OCI-LY7 (cell line): ENCODE data around the gene PPAN. TPM values are rescaled to one million over a fixed set of nuclear protein-coding genes. Genes with fewer than 3 reads are reported as not detected.

ENCODE experiments used
- Bru-seq: library from RNA; stranded (reverse); fragments of 400-500 nt; gene quantifications from one replicate; lab custom pipeline; 2021; lab: Mats Ljungman, UMichigan
- BruChase-seq, 2 experiments: library from RNA; stranded (reverse); fragments of 400-500 nt; gene quantifications; one replicate each; lab custom pipeline; 2021; lab: Mats Ljungman, UMichigan
- BruUV-seq: library from RNA; stranded (reverse); fragments of 400-500 nt; replicated peaks from 2 replicates; lab custom pipeline; 2021; lab: Mats Ljungman, UMichigan
- CTCF ChIA-PET: fragments of 300-600 bp; sonication (Branson Sonifier 250); formaldehyde crosslinking; loops from one replicate; lab custom pipeline; 2022; ENCODE audit warnings: antibody characterized with exemption; ENCODE audit not compliant: unreplicated experiment; lab: Charles Lee
- POLR2A ChIA-PET: fragments of 300-600 bp; sonication (Branson Sonifier 250); formaldehyde crosslinking; loops from one replicate; lab custom pipeline; 2022; ENCODE audit warnings: antibody characterized with exemption; lab: Charles Lee
- DNase-seq: peaks from one replicate; pipeline ENCODE4 v3.0.0-alpha.2; 2015; ENCODE audit warnings: low spot score
- H2AFZ ChIP-seq: fragments of 200-600 bp; sonication (generic), shearing (Covaris generic); 2 replicates; pipeline ENCODE4 v1.6.1; 2014; ENCODE audit warnings: mild to moderate bottlenecking, antibody characterized with exemption, low read length, moderate library complexity
- H3K27ac ChIP-seq: fragments of 200-600 bp; sonication (generic); 2 replicates; pipeline ENCODE4 v1.5.1; 2014; ENCODE audit warnings: mixed run types, low read depth, mild to moderate bottlenecking, moderate library complexity, low read length, inconsistent platforms; ENCODE audit not compliant: poor library complexity, severe bottlenecking
- H3K36me3 ChIP-seq: fragments of 200-600 bp; sonication (generic); 2 replicates; pipeline ENCODE4 v1.6.1; 2014; ENCODE audit warnings: mild to moderate bottlenecking, antibody characterized with exemption, low read length, moderate library complexity, mixed read lengths; ENCODE audit not compliant: insufficient read depth
- H3K4me1 ChIP-seq: fragments of 200-600 bp; sonication (generic); 2 replicates; pipeline ENCODE4 v1.5.1; 2014; ENCODE audit warnings: mild to moderate bottlenecking, low read length; ENCODE audit not compliant: insufficient read depth, poor library complexity, severe bottlenecking
- H3K4me2 ChIP-seq: fragments of 200-600 bp; sonication (generic); 2 replicates; pipeline ENCODE4 v1.6.1; 2014; ENCODE audit warnings: mild to moderate bottlenecking, low read length
- H3K4me3 ChIP-seq: fragments of 200-600 bp; sonication (generic); 2 replicates; pipeline ENCODE4 v1.5.1; 2014; ENCODE audit warnings: mild to moderate bottlenecking, low read depth, low read length; ENCODE audit not compliant: poor library complexity, severe bottlenecking
- H3K79me2 ChIP-seq: fragments of 200-600 bp; sonication (generic); 2 replicates; pipeline ENCODE4 v1.6.1; 2016; ENCODE audit warnings: low read depth, mild to moderate bottlenecking, low read length, moderate library complexity, mixed read lengths; ENCODE audit not compliant: insufficient read depth
- H3K9me2 ChIP-seq: fragments of 200-600 bp; sonication (generic); 2 replicates; pipeline ENCODE4 v1.6.1; 2016; ENCODE audit warnings: mild to moderate bottlenecking, low read length, mixed read lengths; ENCODE audit not compliant: insufficient read depth
- H3K9me3 ChIP-seq: fragments of 200-600 bp; sonication (generic); 2 replicates; pipeline ENCODE4 v1.6.1; 2014; ENCODE audit warnings: mild to moderate bottlenecking, mixed run types, low read length, mixed read lengths
- H4K20me1 ChIP-seq: fragments of 200-600 bp; sonication (generic); 2 replicates; pipeline ENCODE4 v1.6.1; 2014; ENCODE audit warnings: mild to moderate bottlenecking, antibody characterized with exemption, low read length, moderate library complexity, mixed read lengths; ENCODE audit not compliant: insufficient read depth
- EZH2phosphoT487 ChIP-seq: fragments of 200-600 bp; sonication (generic); IDR thresholded peaks from 2 replicates; pipeline ENCODE4 v1.6.1; 2018; ENCODE audit warnings: low read depth, borderline replicate concordance, mild to moderate bottlenecking, mixed run types, antibody characterized with exemption, low read length, moderate library complexity, mixed read lengths
- intact Hi-C: fragments of 100-400 bp; cut with micrococcal nuclease; formaldehyde crosslinking; loops from one replicate; pipeline ENCODE4 v1.10.0; 2022; ENCODE audit not compliant: unreplicated experiment
- long read RNA-seq: library from polyadenylated mRNA; stranded (forward); transcript quantifications from one replicate; pipeline ENCODE4 v2.0.0, GENCODE V29; 2022
- total RNA-seq, 2 experiments: library from RNA; depleted of rRNA in 1 of 2; stranded (reverse); fragments of >200 nt in 1 of 2; shearing (Covaris generic) in 1 of 2; gene quantifications; 2 replicates each; pipeline ENCODE4 v1.2.3, GENCODE V29; 2014 to 2022
- TF ChIP-seq, protein P1 (sequence below): fragments of 200-600 bp; sonication (generic); conservative IDR thresholded peaks from 2 replicates; pipeline ENCODE4 v1.5.1; 2014; ENCODE audit warnings: mild to moderate bottlenecking, antibody characterized with exemption, low read length, moderate library complexity, mixed read lengths

The PPAN gene
- total RNA-seq (2014; rRNA removed; shearing (Covaris generic)) (77.1 and 85.8 TPM in 2 replicates), total RNA-seq (2022) (88.3 and 116 TPM in 2 replicates), Bru-seq, nascent RNA (percentile 91 among the genes with signal in this experiment), BruChase-seq, experiment 1, labeled RNA remaining after a 6-hour chase (percentile 96 among the genes with signal in this experiment), BruChase-seq, experiment 2, labeled RNA remaining after a 2-hour chase (percentile 98 among the genes with signal in this experiment)
- long read RNA-seq, transcript PPAN-201 (12 exons, 1,657 nt), result major isoform, 120 of 138 reads
- long read RNA-seq, transcript PPAN-202 (11 exons, 1,575 nt), result minor isoform, 11 of 138 reads
- long read RNA-seq, partial matches to known transcripts, result 2 of 138 reads
- long read RNA-seq, other reads (novel, unspliced or antisense), result 4 of 138 reads

- TF ChIP-seq, protein P1, sequence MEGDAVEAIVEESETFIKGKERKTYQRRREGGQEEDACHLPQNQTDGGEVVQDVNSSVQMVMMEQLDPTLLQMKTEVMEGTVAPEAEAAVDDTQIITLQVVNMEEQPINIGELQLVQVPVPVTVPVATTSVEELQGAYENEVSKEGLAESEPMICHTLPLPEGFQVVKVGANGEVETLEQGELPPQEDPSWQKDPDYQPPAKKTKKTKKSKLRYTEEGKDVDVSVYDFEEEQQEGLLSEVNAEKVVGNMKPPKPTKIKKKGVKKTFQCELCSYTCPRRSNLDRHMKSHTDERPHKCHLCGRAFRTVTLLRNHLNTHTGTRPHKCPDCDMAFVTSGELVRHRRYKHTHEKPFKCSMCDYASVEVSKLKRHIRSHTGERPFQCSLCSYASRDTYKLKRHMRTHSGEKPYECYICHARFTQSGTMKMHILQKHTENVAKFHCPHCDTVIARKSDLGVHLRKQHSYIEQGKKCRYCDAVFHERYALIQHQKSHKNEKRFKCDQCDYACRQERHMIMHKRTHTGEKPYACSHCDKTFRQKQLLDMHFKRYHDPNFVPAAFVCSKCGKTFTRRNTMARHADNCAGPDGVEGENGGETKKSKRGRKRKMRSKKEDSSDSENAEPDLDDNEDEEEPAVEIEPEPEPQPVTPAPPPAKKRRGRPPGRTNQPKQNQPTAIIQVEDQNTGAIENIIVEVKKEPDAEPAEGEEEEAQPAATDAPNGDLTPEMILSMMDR, result no peak
- no peak for TF ChIP-seq EZH2phosphoT487
- ChIA-PET CTCF (interaction anchor here (0.6 kb wide), 2 partner anchors 21 to 178 kb away, joined by 3 to 7 read pairs; no protein-coding TSS in a partner anchor), POLR2A (interaction anchor here (0.6 to 2.1 kb wide), 4 partner anchors 10 to 808 kb away, joined by 3 to 9 read pairs (median 4); no protein-coding TSS in a partner anchor)
- H3K4me3 ChIP-seq, result peak within 1 kb of the TSS; percentile 99
- H3K9me2 ChIP-seq, result no peaks in the 10 kb centered on the region
- peaks cover 32% of the 10 kb centered on the region for H3K79me2 ChIP-seq
- BruUV-seq, result no TSS peak
- DNase-seq, result peak; percentile 100
- no peaks in the 10 kb centered on the region for H4K20me1 ChIP-seq
- peaks cover 48% of the 10 kb centered on the region for H3K36me3 ChIP-seq
- peak within 1 kb of the TSS; percentile 91 for H3K4me2 ChIP-seq
- H2AFZ ChIP-seq, result peak within 1 kb of the TSS; percentile 85; the same call in 1 of the 2 replicates
- H3K27ac ChIP-seq, result peak within 1 kb of the TSS; percentile 84
- peaks cover 59% of the 10 kb centered on the region for H3K4me1 ChIP-seq
- intact Hi-C loops, result loop anchor here (10.0 kb wide), 2 partner anchors 128 to 298 kb away; partner anchors contain the start of genes CDC37 and S1PR2
- H3K9me3 ChIP-seq, result no peaks in the 10 kb centered on the region
Observed at GRCh38 chr19:10106100-10106936, at the start of gene PPAN. Gene PPAN (plus strand): TSS chr19:10106362. CDS start chr19:10106395, 33 bp downstream.

DNA sequence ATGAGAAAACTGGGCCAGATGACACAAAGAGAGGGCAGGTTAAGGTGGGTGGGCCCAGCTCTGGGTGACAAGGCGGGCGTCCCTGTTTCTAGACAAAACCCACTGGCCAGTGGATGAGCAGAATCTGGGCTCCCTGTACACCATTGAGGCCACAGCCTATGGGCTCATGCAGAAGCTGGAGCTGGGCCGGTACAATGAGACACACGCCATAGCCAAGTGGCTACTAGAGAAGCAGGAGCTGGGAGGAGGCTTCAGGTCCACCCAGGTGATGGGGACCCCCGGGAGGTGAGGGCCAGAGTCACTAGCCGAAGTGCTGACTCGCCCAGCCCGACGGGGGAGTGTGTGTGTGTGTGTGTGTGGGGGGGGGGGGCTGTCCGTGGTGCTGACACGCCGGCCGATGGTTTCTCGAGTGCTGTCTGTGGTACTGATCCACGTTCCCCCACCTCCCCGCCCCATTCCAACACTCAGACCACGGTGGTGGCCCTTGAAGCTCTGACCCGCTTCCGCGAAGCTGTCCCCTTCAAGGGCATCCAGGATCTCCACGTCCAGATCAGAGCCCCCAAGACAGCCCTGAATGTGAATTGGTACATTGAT, 44.3 kb upstream of the PPAN start:
- intact Hi-C loops, result no loop called here
- Histone ChIP-seq H4K20me1 (no peaks in the 10 kb centered on the region), H3K36me3 (no peaks in the 10 kb centered on the region), H3K4me2 (no peak overlapping the region), H3K79me2 (no peaks in the 10 kb centered on the region), H3K4me1 (no peaks in the 10 kb centered on the region), H2AFZ (no peak overlapping the region), H3K4me3 (no peak overlapping the region), H3K9me2 (no peaks in the 10 kb centered on the region), H3K9me3 (no peaks in the 10 kb centered on the region), H3K27ac (no peak overlapping the region)
- no peak for DNase-seq
- no peak for TF ChIP-seq EZH2phosphoT487
- TF ChIP-seq, protein P1, result no peak
- BruUV-seq, result no TSS peak
- POLR2A ChIA-PET, result no interaction called here
- CTCF ChIA-PET, result no interaction called here
